ENCODE measurements around the gene CHAT.

GRCh38 chr10:49598986-49599385 is 14.9 kb upstream of the CHAT start:
- no peak for TF ChIP-seq EZH2 (IDR thresholded peaks at IDR 0.05; ENCODE audit: borderline replicate concordance, insufficient read depth, low read length, poor library complexity, severe bottlenecking)
- TF ChIP-seq EP300 (conservative IDR thresholded peaks at IDR 0.05; ENCODE audit: poor library complexity, severe bottlenecking): no peak
- TF ChIP-seq CTCF (IDR thresholded peaks at IDR 0.05; ENCODE audit: poor library complexity, severe bottlenecking): no peak

Measured in neural cell (in vitro differentiated cells).